HuH-7 (cell line): ENCODE measurements around the gene POU3F3.

Experiments
- DNase-seq: peaks from one replicate; pipeline ENCODE4 v3.0.0; 2011; ENCODE audit warnings: low spot score

POU3F3 gene

GRCh38 chr2:104875262-104875661, 21.3 kb downstream of the POU3F3 start:
- no peak for DNase-seq

GRCh38 chr2:104876606-104877570, 23.0 kb downstream of the POU3F3 start:
- DNase-seq = no peak

GRCh38 chr2:104878863-104879512, 25.1 kb downstream of the POU3F3 start:
- no peak for DNase-seq

- no peak for DNase-seq
Measured at GRCh38 chr2:104880076-104880475, 26.2 kb downstream of the POU3F3 start.

- DNase-seq = no peak
Measured at GRCh38 chr2:104883357-104883756, 29.4 kb downstream of the POU3F3 start.

- no peak for DNase-seq
Measured at GRCh38 chr2:104885119-104885782, 31.3 kb downstream of the POU3F3 start.

GRCh38 chr2:104887676-104888075, 33.8 kb downstream of the POU3F3 start:
- no peak for DNase-seq

- DNase-seq = no peak
Measured at GRCh38 chr2:104888489-104889258, 34.8 kb downstream of the POU3F3 start.

GRCh38 chr2:104889291-104889959, 35.5 kb downstream of the POU3F3 start:
- no peak for DNase-seq

- DNase-seq = no peak
Measured at GRCh38 chr2:104889960-104890684, 36.2 kb downstream of the POU3F3 start.

- DNase-seq = no peak
Measured at GRCh38 chr2:104890685-104891069, 36.8 kb downstream of the POU3F3 start.

- no peak for DNase-seq
Measured at GRCh38 chr2:104891145-104891544, 37.2 kb downstream of the POU3F3 start.

GRCh38 chr2:104896446-104896845, 42.5 kb downstream of the POU3F3 start:
- no peak for DNase-seq

- no peak for DNase-seq
Measured at GRCh38 chr2:104897515-104898184, 43.7 kb downstream of the POU3F3 start.

GRCh38 chr2:104900608-104901007, 46.7 kb downstream of the POU3F3 start:
- DNase-seq = no peak

- no peak for DNase-seq
Measured at GRCh38 chr2:104901037-104901881, 47.3 kb downstream of the POU3F3 start.

GRCh38 chr2:104902317-104902716, 48.4 kb downstream of the POU3F3 start:
- no peak for DNase-seq
